Esophagus muscularis mucosa (tissue), 4 donors: ENCODE data around the gene PPIP5K1.

ENCODE experiments used
- EP300 ChIP-seq: sonication (generic); formaldehyde crosslinking; IDR thresholded peaks from one replicate; pipeline ENCODE4 v1.6.1; 2017; ENCODE audit warnings: antibody characterized with exemption
- POLR2A ChIP-seq: fragments of 450-650 bp; IDR thresholded peaks from one replicate; pipeline ENCODE4 v1.6.1; 2017; ENCODE audit warnings: antibody characterized with exemption, moderate library complexity, mild to moderate bottlenecking, low read depth
- TF ChIP-seq, protein P1 (sequence below), 3 experiments: fragments of 200-600 bp in 2 of 3; fragments of 450-650 bp in 1 of 3; sonication (generic) in 2 of 3; IDR thresholded peaks; one replicate each; pipeline ENCODE4 v1.5.1; 2017 to 2019; ENCODE audit warnings: antibody characterized with exemption in 3 of 3, mild to moderate bottlenecking in 2 of 3, moderate library complexity in 1 of 3

DNA sequence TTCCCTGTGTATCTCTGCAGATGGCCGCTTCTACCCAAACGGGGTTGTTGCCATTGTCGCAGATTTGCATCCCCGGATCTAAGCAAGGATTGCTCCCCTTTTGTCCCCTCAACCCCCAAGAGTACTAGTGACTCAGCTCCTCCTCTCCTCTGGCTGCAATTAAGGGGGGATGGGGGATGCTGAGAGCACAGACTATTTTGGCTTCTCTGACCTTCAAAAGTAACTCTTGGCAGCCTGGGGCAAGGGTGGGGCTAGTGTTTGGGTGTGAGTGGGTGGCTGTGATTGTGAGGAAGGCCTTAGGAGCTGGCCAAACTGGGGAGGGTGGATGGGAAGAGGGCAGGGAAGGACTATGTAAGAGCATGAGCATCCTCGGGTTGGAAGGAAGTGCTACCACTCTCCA is 73.8 kb downstream of the PPIP5K1 start:
- TF ChIP-seq, protein P1, sequence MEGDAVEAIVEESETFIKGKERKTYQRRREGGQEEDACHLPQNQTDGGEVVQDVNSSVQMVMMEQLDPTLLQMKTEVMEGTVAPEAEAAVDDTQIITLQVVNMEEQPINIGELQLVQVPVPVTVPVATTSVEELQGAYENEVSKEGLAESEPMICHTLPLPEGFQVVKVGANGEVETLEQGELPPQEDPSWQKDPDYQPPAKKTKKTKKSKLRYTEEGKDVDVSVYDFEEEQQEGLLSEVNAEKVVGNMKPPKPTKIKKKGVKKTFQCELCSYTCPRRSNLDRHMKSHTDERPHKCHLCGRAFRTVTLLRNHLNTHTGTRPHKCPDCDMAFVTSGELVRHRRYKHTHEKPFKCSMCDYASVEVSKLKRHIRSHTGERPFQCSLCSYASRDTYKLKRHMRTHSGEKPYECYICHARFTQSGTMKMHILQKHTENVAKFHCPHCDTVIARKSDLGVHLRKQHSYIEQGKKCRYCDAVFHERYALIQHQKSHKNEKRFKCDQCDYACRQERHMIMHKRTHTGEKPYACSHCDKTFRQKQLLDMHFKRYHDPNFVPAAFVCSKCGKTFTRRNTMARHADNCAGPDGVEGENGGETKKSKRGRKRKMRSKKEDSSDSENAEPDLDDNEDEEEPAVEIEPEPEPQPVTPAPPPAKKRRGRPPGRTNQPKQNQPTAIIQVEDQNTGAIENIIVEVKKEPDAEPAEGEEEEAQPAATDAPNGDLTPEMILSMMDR (IDR thresholded peaks at IDR 0.05) = no peak
- no peak for TF ChIP-seq POLR2A
- TF ChIP-seq EP300 = no peak
